Mucosa of descending colon (tissue), 3 donors: ENCODE measurements around the gene TMEM87B. TPM values are rescaled to one million over a fixed set of nuclear protein-coding genes. Genes with fewer than 3 reads are reported as not detected.

Experiments
- ATAC-seq: fragments of 200-7000 bp; cut with Tn5 transposase; one replicate; pipeline ENCODE4 v1.9.1; 2020; ENCODE audit warnings: mild to moderate bottlenecking, moderate library complexity
- DNase-seq, 3 donors: peaks; one replicate each; pipeline ENCODE4 v3.0.0-alpha.2; 2020
- H3K36me3 ChIP-seq: fragments of 200-600 bp; one replicate; pipeline ENCODE4 v1.8.0; 2021; ENCODE audit warnings: low read depth, mild to moderate bottlenecking
- H3K4me1 ChIP-seq: fragments of 200-600 bp; one replicate; pipeline ENCODE4 v1.8.0; 2021; ENCODE audit warnings: low read depth, mild to moderate bottlenecking
- H3K4me3 ChIP-seq: fragments of 200-600 bp; one replicate; pipeline ENCODE4 v1.8.0; 2021; ENCODE audit warnings: mild to moderate bottlenecking
- H3K9me3 ChIP-seq: fragments of 200-600 bp; one replicate; pipeline ENCODE4 v1.8.0; 2021; ENCODE audit warnings: mild to moderate bottlenecking
- CTCF ChIP-seq: fragments of 200-600 bp; IDR thresholded peaks from one replicate; pipeline ENCODE4 v1.8.0; 2022; ENCODE audit warnings: antibody characterized with exemption, mild to moderate bottlenecking
- intact Hi-C, 2 donors: fragments of 100-400 bp; cut with DNase I in 1 of 2; cut with micrococcal nuclease in 1 of 2; formaldehyde crosslinking; loops; one replicate each; pipeline versions ENCODE4 v1.11.0 to v1.11.1; 2022; cut with DNase I, micrococcal nuclease
- total RNA-seq, 3 donors: library from RNA; stranded (reverse); fragmentation: NEBNext Ultra II Directional in 2 of 3; extraction: Animal tissue kit (Norgen Biotek cat#: 25700) in 2 of 3; gene quantifications; one replicate each; pipeline versions ENCODE4 v1.2.1 to v1.2.4, GENCODE V29; 2021 to 2023
- donor health status: DM: no; HTN: no; CAD: no; lungs with moderate emphysema.
- donor health status: DM: no; HTN: no; CAD: no.
- donor health status: DM: no; HTN: yes; CAD: no.

Gene TMEM87B
- total RNA-seq, 3 donors from 2014 or later: 39.2 to 72.2 (median 55.7) TPM

GRCh38 chr2:112029164-112029563 lies 25.9 kb upstream of the TMEM87B start:
- intact Hi-C loops: no loop called here
- DNase-seq: no peak
- no peak overlapping the region for H3K4me3 ChIP-seq

GRCh38 chr2:112031473-112032223 lies 23.4 kb upstream of the TMEM87B start:
- Histone ChIP-seq H3K4me3 (no peak overlapping the region), H3K36me3 (no peaks in the 10 kb centered on the region), H3K4me1 (peaks cover 11% of the 10 kb centered on the region), H3K9me3 (no peaks in the 10 kb centered on the region)
- intact Hi-C loops: no loop called here
- no peak for TF ChIP-seq CTCF
- ATAC-seq (peak; percentile 79), DNase-seq (peak in 1 of 3 donors; percentile 57)

More at GRCh38 chr2:112029164-112029563, 25.9 kb upstream of the TMEM87B start:
- Histone ChIP-seq H3K4me1 (peaks cover 11% of the 10 kb centered on the region), H3K9me3 (no peaks in the 10 kb centered on the region), H3K36me3 (no peaks in the 10 kb centered on the region)
- no peak for TF ChIP-seq CTCF
- no peak for ATAC-seq

- intact Hi-C loops: no loop called here
- ATAC-seq (peak; percentile 17), DNase-seq (no peak)
- no peaks in the 10 kb centered on the region for H3K9me3 ChIP-seq
- H3K4me1 ChIP-seq: peaks cover 11% of the 10 kb centered on the region
- no peaks in the 10 kb centered on the region for H3K36me3 ChIP-seq
- H3K4me3 ChIP-seq: no peak overlapping the region
- TF ChIP-seq CTCF: no peak
Observed at GRCh38 chr2:112032224-112032586, 22.9 kb upstream of the TMEM87B start.

- ATAC-seq (peak; percentile 65), DNase-seq (peak in 1 of 3 donors; percentile 49)
Observed at GRCh38 chr2:112032689-112033465, 22.2 kb upstream of the TMEM87B start.

GRCh38 chr2:112033600-112033999 lies 21.5 kb upstream of the TMEM87B start:
- DNase-seq (no peak), ATAC-seq (no peak)
- Histone ChIP-seq H3K4me3 (no peak overlapping the region), H3K4me1 (peaks cover 11% of the 10 kb centered on the region), H3K36me3 (no peaks in the 10 kb centered on the region), H3K9me3 (no peaks in the 10 kb centered on the region)
- TF ChIP-seq CTCF: no peak
- intact Hi-C loops: no loop called here

More at GRCh38 chr2:112032689-112033465, 22.2 kb upstream of the TMEM87B start:
- no peak for TF ChIP-seq CTCF
- Histone ChIP-seq H3K9me3 (no peaks in the 10 kb centered on the region), H3K36me3 (no peaks in the 10 kb centered on the region), H3K4me3 (no peak overlapping the region), H3K4me1 (peaks cover 11% of the 10 kb centered on the region)
- intact Hi-C loops: no loop called here
